NCI-H146 treated with DMSO at 0.1 percent for 48 hours (cell line): ENCODE data around the gene LEMD2.
A peak's percentile ranks its signal among the peaks of the same experiment; 100 is the strongest.

Experiments used
- DNase-seq: peaks from one replicate; lab custom pipeline; 2025; ENCODE audit not compliant: unreplicated experiment; lab: John Stamatoyannopoulos, UW

Gene LEMD2

DNA sequence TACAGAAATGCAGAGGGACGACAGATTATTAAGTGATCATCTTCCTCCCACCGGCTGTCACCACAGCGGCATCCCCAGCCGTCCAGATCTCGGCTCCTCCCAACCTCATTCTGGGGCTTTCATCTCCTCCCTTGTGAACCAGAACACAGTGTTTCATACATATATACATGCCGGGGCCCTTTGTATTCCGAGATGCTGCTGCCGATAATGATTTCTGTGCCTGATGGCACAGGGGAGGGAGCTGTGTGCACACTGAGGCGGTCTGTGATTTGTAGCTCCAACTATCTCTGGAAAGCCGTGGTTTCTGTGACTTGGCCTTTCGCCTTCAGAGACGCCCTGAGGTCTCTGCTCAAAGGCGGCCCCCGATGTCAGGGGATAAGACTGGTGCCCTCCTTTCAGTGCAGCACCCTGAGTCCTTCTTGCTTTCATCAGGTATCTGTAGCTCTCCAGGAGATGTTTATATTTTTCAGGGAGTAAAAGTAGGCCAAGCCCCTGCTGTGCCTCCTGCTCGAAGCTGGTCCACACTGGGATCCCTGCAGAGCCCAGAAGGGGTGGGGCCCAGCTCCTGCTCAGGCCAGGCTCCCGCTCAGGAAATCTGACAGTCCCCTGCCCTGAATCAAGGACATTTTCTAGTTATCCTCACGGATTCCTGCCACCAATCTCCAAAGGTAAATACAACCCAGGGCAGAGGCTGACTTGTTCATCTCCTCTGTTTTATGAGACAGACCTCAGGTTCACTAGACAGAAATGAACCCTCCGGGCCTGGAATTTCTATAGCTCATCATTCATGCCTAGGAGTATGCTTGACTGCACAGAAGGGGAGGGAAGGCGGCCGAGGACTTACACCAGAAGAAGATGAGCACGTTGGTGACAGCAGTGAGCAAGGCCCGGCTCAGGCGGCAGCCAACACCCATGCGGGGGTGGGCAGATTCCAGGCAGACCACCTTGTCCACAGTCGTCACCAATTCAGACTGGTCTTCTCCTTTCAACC lies 11.2 kb downstream of the LEMD2 start:
- DNase-seq, result no peak

DNA sequence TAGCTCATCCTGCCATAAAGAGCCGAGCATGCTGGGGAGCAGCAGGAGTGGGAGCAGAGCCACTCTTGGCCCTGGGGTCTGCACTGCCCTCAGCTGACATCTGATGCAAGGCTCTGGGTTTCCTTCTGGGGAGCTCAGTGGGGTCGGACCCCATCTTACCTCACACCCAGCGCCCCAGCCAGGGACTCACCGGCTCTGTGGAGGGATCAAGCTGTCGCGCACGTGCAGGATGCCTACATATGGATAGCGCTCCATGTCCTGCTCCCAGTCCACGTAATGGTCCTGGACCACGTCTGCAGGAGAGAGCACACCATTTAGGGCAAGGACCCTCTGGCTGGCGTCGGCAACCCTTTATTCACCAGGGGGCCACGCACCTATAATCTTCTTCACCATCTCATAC lies 12.2 kb downstream of the LEMD2 start:
- DNase-seq, result no peak

DNA sequence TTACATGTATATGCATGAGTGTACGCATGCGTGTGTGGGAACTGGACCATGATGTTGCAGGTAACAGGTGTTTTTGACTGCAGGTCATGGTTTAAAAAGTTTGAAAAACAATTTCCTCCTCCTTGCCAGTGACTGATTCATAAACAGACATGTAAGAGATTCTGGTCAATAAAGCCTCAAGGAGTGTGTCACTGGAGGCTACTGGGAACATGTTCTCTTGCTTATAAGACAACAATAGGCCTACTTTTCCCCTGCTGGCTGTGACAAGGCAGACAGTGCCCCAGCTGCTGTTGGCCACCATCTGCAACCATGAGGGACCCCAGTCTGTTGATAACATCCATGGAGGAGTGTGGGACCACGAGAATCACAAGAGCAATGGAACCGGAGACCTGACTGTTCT lies 12.7 kb downstream of the LEMD2 start:
- DNase-seq, result no peak

DNA sequence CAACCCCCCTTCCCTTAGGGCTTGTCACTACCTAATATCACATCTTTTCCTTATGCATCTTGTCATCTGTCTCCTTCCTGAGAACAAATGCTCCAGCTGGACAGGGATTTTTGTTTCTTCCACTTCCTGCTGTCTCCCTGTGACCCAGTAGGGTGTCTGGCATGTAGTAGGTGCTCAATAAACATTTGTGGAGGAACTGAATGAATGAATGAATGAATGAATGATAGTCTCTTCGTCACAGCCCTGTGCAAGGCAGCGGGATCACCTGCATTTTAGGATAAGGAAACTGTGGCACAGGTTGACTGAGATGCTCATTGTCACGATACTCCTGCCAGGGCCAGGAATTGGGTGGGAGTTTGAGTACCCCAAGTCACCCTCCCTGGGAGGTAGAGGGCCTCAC lies 14.2 kb downstream of the LEMD2 start:
- no peak for DNase-seq

DNA sequence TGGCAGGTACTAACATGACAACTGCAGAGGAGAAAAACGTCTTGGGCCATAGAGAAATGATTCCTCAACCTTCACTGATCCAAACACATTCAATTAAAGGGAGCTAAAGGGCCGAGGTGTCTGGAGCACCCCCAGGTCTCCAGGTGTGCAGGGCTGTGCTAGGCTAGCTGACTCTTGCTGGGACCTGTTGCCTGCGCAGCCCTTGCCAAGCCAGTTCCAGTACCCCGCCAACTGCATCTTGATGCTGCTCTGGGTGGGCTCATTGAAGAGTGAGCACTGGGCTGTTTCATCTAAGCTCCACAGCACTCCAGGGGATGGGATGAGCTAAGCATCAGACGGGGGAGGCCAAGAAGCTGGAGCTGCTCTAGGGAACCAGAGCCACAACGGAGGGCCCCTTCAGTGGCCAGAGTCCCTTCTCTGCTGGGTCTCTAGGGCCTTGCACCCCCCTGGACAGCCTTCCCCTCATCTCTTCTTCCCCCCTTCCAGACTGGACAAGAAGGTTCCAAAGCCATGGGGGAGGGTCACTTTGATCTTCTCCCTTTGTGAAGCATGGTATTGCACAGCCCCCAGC lies 15.9 kb downstream of the LEMD2 start:
- no peak for DNase-seq

DNA sequence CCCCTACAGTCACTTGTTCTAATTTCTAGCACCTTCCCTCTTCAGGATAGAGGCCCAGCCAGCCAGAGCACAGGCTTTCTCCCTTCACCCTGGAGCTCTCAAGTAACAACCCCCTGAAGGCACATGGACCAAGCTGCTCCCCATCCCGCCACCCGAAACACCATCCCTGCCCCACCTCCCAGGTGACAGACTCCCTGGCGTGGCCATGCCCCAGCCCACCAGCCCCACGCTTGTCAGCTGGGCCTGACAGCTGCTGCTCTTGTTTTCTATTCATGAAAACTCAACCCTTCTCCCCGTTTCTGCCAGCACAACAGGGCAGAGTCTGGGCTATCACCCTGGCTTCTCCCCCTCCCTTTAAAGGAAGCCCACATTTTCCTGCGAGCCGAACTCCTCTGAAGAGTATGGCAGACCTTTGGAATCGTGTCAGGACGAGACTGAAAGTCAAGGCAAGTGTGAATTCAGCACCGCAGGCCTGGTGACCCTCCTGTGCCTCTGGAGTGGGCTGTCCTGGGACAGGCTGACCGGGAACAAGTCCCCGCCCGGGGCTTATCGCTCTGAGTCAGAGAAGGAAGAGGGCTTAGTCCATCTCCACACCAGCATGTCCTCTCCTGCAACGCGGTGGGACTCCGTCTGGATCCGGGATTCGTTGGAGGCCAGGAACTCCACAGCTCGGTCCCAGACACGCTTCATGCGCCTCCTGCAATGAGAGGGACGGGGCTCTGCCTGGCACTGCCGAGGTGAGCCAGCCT lies 16.7 kb downstream of the LEMD2 start:
- no peak for DNase-seq

DNA sequence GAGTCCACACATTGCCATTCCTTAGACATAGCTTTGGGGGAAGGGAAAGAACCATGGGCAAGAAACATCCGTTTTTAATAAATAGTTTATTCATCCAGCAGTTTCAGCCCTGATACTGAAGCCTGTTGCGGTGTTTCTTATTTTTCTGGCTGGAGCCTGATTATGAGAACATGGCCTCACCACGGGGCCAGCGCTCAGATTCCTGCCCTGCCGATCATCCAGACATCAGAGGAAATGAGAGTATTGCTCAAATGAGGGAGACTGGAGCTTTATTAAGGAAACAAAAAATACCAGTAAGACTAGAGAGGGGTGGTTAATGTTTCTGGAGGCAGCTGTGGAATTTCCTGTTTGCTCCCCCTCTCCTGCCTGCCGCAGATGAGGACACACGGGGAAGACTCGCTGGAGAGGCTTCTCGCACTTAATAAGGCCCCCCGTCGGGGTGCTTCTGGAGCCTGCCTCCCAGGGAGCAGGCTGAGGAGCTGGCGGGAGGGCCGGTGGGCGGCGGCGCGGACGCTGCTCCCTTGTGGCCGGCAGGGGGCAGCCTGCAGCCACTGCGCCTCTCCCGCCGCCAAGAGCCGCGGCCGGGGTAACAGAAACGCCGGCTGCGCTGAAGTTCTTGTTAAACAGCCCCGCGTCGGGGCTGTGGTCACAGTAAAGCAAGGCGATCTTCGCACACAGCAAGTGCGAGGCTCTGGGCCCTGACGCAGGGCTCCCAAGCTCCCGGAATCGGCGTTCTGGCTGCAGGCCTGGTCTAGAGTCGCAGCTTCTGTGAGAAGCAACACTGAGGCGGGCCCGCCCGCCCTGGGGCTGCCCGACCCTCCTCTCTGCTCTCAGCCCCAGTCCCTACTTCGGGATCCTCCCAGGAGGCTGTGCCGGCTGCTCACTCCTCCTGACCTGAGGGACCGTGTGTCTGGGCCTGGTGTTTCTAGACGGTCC lies 17.5 kb downstream of the LEMD2 start:
- DNase-seq, result no peak

DNA sequence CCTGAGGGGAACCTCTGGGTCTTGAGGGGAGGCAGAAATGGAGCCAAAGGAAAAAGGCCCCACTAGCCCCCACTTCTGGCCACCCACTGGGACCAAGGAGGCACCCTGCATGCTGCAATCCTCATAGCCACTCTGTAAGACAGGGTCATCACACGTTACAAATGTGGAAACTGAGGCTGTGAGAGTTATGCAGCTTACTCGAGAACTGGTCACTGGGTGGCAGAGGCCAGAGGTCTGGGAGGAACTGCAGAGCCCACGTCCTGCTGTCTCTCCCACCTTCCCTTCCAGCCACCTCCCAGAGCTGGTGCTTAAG lies 18.1 kb downstream of the LEMD2 start:
- no peak for DNase-seq

DNA sequence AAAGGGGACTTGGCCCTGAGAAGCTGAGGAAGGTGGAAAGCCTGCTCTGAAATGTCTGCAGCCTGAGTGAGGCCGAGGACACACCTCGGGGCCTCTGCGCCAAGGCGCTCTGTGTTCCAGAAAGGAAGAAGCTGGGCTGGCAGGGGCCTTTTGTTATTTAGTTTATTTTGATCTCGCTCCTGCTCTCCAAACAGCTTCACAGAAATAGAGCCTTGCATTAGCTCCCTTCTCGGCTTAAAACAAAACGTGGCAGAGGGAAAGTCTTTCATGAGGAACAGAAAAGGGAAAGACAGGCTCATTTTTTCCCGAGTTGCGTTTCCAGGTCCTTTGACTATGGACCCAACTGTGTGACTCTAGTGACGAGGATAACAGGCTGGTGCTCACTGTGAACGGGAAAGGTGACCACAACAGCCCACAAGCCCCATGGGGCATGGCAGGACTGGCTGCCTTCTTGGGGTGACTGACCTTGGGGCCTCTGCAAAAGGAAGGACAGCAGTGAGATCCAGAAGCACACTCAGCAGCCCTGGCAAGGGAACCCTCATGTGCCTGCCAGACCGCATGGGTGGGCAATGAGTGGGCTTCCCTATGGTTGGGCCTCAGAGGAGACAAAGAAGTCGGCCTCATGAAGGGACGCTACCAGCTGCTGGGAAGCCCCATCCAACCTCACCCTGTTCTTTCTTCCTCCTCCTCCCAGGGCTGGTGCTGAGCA lies 18.7 kb downstream of the LEMD2 start:
- DNase-seq, result no peak

DNA sequence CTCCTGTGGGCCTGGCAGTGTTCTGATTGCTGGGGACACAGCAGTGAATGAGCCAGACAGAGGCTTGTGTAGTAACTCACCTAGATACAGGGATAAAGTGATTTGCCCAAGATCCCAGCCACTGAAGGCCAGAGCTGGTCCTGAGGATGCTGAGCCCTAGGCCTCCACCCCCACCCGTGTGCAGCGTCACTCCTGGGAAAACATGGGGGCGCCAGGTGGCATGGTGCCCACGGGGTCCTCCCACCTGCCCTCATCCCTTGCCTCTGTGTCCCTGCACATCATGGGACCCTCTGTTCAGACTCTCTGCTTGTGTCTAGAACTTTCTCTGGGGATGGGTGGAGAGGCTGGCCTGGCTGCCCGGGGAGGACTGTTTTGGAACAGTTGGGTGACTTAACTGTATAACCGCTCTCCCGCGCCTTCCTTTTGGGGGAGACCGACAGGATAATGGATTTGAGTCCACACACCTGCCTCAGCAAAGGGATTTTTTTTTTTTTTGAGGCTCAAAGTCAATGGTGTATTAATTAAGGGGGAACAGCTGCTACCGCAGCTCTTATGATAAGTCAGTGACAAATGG lies 19.6 kb downstream of the LEMD2 start:
- no peak for DNase-seq

DNA sequence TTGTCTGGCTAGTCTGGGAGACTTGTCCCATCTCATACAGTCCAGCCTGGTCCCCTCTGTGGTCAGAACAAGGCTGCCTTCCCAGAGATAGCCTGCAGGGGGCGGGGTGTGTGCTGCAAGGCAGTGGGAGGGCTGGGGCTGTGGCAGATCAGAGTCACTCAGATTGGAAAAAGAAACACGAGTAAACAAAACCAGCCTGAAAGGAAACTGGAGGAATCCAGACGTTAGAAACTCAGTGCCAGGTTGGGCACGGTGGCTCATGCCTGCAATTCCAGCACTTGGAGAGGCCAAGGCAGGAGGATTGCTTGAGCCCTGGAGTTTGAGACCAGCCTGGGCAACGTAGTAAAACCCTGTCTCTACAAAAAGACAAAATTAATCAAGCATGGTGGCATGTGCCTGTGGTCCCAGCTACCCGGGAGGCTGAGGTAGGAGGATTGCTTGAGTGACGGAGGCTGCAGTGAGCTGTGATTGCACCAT lies 20.2 kb downstream of the LEMD2 start:
- peak; percentile 46 for DNase-seq

DNA sequence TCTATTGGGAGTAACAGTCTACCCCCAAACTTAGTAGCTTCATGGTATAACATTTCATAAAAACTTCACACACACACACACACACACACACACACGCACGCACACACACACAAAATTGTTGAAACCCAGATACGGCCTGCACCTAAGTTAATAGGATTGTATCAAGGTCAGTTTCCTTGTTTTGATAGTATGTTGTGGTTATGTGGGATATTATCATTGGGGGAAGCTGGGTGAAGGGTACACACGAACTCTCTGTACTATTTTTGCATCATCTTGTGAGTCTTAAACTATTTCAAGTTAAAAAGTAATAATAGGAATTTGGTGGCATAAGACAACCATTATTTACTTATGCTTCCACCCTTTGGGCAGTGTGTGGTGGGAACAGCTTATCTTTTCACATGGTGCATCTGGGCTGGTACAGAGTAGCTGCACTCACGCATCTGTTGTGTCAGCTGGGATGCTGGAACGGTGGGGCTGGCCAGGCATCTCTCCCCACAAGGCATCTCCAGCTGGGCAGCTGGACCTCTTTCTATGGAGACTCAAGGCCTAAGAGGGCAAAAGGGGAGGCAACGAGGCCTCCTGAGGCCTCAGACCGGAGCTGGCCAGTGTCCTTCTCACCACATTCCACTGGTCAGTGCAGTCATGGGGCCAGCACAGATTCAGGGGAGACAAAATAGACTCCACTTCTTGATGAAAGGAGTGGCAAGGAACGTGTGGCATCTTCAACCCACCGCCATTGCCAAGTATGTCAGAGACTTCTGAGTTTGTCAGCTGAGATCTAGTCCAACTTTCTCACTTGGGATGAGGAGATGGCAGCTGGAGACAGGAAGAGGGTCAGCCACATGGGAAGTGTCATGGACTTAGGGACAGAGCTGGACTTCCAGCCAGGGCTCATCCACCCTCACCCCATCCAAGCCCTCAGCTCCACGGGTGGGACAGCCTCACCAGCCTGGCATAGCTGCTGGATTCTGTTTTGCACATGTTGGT lies 21.7 kb downstream of the LEMD2 start:
- no peak for DNase-seq

DNA sequence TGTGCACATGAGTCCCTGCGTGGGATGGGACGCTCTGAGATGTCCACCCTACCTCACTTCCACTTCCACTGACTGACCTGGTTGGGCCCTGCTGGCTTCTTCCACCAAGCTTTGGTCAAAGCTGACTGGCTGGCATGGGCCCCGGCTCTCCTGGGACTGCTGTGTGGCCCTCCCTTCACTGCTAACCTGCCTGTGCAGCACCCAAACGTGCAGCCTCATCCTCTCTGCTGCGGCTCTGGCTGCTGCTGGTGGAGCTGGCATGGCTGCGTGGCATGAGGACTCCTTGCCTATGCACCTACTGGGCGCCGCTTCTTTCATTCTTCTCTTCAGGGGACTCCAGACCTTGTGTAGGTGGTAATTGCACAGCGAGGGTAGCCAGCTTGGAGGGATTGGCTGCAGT lies 23.6 kb downstream of the LEMD2 start:
- no peak for DNase-seq

DNA sequence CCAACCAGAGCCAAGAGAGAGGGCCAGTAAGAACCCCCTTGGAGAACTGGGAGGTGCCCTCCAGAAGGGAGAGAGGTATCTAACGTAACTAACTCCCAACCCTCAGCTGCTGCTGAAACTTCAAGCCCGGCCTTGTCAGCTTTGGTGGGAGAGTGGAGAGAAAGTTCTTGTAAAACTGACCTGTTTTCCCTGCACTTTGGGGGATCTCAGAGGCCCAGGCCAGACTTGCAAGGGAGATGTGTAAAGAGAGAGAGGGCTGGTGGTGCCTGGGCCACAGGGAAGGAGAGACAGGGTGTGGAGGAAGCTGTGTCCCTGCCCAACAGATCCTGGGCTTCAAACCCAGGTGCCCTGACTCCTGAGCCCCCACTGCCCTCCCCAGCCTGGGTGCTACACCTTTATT lies 24.9 kb downstream of the LEMD2 start:
- DNase-seq, result no peak

DNA sequence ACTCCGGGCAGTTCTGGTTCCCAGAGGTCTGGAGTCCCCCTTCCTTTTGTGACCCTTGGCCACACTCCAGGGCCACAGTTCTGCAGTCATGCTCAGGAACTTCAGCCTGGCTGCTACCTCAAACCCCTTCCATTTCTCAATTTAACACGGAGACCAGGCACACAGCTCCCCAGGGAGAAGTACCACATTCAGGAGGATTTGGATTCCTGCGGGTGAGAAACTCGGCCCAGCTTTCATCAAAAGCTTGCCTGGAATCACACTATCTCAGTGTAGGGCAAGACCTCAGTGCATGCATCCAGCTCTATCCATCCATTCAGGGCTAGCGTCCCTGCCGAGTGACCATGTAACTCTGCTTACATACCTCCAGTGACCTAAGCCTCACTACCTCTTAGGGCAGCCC lies 25.4 kb downstream of the LEMD2 start:
- DNase-seq, result no peak

DNA sequence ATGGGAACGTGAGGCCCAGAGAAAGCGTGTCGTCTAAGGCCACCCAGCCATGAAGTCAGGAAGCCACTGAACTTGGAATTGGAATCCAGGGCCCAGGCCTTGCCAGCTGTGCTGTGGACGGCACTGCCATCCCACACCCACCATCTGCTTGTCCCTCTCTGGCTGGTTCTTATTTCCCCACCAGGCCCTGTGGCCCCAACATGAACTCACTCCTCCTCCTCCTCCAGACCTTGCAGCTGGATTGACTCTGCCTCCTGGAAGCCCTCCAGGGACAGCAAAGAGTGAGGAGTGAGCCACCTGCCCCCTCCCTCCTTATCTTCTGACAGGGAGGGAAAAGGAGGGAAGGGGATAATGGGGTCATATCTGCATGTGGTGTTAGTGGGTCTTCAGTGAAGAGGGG lies 26.2 kb downstream of the LEMD2 start:
- DNase-seq, result no peak

DNA sequence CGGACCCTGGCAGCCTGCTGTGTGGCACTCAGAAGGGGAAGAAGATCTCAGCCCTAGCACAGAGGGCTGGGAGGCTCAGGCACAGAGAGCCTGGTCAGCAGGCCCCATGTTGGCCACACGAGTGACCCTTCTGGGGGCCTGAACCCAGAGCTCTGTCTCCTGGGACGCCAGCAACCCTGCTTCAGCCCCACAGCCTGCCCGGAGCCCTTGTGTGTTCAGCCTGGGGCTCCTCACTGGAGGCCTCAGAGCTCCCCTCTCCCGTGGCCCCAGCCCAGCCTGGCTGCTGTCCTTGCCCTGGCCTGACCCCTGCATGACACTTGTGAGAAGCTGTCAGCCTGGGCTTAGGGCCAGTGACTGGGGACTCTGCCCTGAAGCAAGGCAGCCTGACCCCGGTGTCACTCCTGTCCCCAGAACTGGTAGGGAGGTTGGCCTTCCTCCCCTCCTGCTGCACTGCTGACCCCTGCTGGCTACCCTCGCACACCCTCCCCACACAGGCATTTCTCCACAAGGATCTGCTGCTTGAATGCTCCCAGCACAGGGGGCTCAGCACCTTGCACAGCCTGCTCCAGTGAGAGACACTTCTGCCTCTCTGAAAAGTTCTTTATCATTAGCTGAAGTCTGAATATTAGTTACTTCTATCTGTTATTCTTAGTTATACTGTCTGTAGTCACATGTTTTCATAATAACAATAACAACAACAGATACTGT lies 26.9 kb downstream of the LEMD2 start:
- peak; percentile 20 for DNase-seq

DNA sequence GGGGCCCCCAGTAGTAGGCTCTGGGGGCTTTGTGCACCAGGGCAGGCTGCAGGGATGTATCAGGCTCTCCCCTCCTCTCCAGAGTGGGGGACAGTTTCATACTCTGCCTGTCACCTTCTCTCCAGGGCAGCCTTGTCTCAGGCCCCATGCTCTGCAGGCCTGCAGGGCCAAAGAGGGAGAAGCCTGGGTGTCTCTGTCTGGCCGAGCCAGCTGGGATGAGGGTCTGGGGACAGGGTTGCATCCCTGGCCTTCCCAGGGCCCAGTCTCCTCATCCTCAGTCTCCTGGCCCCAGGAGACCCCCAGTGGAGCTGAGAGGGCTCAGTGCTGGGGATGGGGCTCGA lies 27.4 kb downstream of the LEMD2 start:
- no peak for DNase-seq
